HUES48 (cell line): ENCODE results near the gene DTNA.
"Not testable (repeated sequence)": the region's sequence is repeated elsewhere in the genome, so short reads cannot be mapped to it uniquely, and the experiment has no call there.

Source experiments
- H3K27ac ChIP-seq: one replicate; pipeline ENCODE4 v1.7.0; 2013; ENCODE audit warnings: low read depth, low read length, inconsistent platforms
- H3K27me3 ChIP-seq: 2 replicates; pipeline ENCODE4 v1.6.1; 2013; ENCODE audit warnings: mild to moderate bottlenecking, low read length; ENCODE audit not compliant: control insufficient read depth, insufficient read depth
- H3K36me3 ChIP-seq: 2 replicates; pipeline ENCODE4 v1.6.1; 2013; ENCODE audit warnings: low read length; ENCODE audit not compliant: control insufficient read depth, insufficient read depth
- H3K4me1 ChIP-seq: 2 replicates; pipeline ENCODE4 v1.6.1; 2013; ENCODE audit warnings: mild to moderate bottlenecking, low read length; ENCODE audit not compliant: control insufficient read depth, insufficient read depth
- H3K4me3 ChIP-seq: 2 replicates; pipeline ENCODE4 v1.5.1; 2013; ENCODE audit warnings: mild to moderate bottlenecking, low read depth, low read length
- H3K9ac ChIP-seq: 2 replicates; pipeline ENCODE4 v1.6.1; 2013; ENCODE audit warnings: mild to moderate bottlenecking, low read depth, low read length, moderate library complexity
- H3K9me3 ChIP-seq: 2 replicates; pipeline ENCODE4 v1.6.1; 2013; ENCODE audit warnings: low read length; ENCODE audit not compliant: control insufficient read depth, insufficient read depth

DTNA gene

DNA sequence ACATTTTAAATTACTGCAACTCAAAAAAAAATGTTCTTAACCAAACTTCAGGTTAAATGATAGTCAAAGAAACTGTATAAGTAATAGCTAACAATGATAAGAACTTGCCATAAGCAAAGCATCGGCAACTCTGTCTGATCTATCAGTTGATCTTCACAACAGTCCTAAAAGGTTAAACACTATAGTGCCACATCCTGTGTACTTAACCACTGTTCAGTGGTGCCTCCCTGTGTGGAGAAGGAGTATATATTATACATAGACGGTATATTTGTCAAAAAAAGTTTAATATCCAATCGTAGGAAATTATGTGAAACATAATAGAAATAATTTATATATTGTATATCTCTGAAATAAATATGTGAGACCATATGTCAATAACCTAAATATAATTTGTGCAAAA, 13.0 kb downstream of the DTNA start:
- Histone ChIP-seq H3K4me3 (no peak overlapping the region), H3K36me3 (no peaks in the 10 kb centered on the region), H3K9me3 (no peaks in the 10 kb centered on the region), H3K4me1 (no peaks in the 10 kb centered on the region), H3K9ac (no peak overlapping the region), H3K27me3 (no peaks in the 10 kb centered on the region), H3K27ac (no peak overlapping the region)

DNA sequence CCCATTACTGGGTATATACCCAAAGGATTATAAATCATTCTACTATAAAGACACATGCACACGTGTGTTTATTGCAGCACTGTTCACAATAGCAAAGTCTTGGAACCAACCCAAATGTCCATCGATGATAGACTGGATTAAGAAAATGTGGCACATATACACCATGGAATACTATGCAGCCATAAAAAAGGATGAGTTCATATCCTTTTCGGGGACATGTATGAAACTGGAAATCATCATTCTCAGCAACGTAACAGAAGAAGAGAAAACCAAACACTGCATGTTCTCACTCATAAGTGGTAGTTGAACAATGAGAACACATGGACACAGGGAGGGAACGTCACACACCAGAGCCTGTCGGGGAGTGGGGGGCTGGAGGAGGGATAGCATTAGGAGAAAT, 15.6 kb downstream of the DTNA start:
- peaks cover 12% of the 10 kb centered on the region for H3K4me1 ChIP-seq
- not testable (repeated sequence) for H3K4me3 ChIP-seq, H3K9me3 ChIP-seq, H3K27me3 ChIP-seq, H3K27ac ChIP-seq, H3K9ac ChIP-seq, H3K36me3 ChIP-seq

DNA sequence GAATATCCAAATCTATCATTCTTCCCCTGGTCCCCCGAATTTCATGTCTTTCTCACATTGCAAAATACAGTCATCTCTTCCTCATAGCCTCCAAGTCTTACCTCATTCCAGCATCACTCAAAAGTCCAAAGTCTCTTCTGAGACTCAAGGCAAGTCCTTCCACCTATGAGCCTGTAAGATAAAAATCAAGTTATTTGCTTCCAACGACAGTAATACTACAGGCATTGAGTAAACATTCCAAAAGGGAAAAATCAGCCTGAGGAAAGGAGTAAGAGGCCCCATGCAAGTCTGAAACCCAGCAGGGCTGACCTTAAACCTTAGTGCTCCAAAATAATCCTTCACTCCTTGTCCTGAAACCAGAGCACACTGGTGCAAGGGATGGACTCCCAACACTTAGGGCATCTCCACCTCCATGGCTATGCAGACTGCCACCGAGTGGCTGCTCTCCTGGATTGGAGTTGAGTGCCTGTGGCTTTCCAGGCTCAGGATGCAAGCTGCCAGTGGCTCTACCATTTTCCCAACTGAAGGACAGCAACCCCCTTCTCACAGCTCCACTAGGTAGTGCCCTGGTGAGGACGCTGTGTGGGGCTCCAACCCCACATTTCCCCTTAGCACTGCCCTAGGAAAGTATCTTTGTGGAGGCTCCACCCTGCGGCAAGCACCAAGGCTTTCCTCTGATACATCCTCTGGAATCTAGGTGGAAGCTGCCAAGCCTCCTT, 16.3 kb downstream of the DTNA start:
- no peak overlapping the region for H3K27ac ChIP-seq
- H3K27me3 ChIP-seq, result no peaks in the 10 kb centered on the region
- peaks cover 12% of the 10 kb centered on the region for H3K4me1 ChIP-seq
- H3K9me3 ChIP-seq, result no peaks in the 10 kb centered on the region
- no peak overlapping the region for H3K9ac ChIP-seq
- no peak overlapping the region for H3K4me3 ChIP-seq
- no peaks in the 10 kb centered on the region for H3K36me3 ChIP-seq

DNA sequence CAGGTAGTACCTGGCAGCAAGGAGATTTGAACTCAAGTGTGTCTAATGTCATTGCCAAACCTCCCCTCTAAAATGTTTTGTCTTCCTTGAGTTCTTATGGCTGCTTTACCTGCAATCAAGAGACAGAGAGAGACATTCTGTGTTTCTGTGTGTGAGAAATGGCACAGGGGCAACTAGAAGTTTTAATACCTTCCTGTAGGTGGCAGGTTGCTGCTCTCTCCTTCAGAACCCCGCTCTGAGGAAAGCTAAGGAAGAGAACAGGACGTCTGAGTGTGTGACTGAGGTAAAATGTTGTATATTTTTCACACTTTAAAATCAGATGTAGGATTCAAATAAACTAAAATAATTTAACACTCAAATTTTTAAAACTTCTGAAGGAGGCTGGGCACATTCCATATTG, 19.2 kb downstream of the DTNA start:
- Histone ChIP-seq H3K9me3 (no peaks in the 10 kb centered on the region), H3K27ac (no peak overlapping the region), H3K27me3 (no peaks in the 10 kb centered on the region), H3K4me1 (peaks cover 12% of the 10 kb centered on the region), H3K36me3 (no peaks in the 10 kb centered on the region), H3K9ac (no peak overlapping the region), H3K4me3 (no peak overlapping the region)

DNA sequence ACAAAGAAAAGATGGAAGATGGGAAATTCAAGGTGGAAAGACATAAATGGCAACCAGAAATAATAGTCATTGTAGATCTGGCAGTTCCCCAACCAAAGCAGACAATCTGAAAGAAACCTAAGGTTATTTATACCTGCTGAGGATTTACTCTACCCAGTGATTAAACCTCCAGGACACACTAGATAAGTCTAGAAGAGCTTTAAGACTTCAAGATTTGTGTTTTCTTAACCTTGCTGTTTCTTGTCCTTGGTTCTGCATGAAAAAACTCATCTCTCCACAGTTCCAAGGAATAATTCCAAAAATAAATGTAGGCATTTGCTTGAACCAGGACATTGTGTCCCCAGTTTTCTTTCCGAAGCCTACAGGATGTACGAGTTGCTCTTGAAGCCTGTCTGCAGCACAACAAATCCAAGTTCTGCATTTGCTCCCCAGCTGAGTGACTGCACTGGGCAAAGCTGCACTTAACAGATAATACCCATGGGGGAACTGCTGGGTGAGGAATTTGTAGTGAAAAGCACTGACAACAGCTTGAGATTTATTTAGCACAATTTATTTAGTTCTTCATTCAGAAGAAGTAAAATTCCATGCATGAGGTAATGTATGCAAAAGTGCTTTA, 19.8 kb downstream of the DTNA start:
- Histone ChIP-seq H3K4me1 (peaks cover 12% of the 10 kb centered on the region), H3K4me3 (no peak overlapping the region), H3K27ac (no peak overlapping the region), H3K27me3 (no peaks in the 10 kb centered on the region), H3K9me3 (no peaks in the 10 kb centered on the region), H3K9ac (no peak overlapping the region), H3K36me3 (no peaks in the 10 kb centered on the region)

DNA sequence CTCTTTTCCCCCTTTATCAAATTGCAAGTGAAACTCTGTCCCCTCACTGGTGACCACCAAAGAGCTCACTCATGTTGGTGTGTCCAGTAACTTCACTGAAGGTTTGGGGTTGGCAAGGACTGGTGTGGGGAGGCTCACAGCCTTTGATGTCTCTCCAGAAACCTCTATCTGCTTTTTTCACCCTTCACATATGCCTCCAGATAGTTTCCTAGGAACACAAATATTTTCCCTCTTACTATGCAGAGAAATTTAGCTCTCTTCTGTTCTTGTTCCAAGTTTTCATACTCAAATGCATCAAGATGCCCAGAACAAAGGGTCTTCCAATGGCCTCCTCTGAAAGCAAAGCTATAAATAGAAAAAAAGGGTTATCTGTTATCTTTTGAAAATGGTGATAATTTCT, 20.7 kb downstream of the DTNA start:
- H3K9ac ChIP-seq, result no peak overlapping the region
- H3K4me1 ChIP-seq, result peaks cover 12% of the 10 kb centered on the region
- H3K27me3 ChIP-seq, result no peaks in the 10 kb centered on the region
- H3K27ac ChIP-seq, result no peak overlapping the region
- no peaks in the 10 kb centered on the region for H3K36me3 ChIP-seq
- no peak overlapping the region for H3K4me3 ChIP-seq
- H3K9me3 ChIP-seq, result no peaks in the 10 kb centered on the region

DNA sequence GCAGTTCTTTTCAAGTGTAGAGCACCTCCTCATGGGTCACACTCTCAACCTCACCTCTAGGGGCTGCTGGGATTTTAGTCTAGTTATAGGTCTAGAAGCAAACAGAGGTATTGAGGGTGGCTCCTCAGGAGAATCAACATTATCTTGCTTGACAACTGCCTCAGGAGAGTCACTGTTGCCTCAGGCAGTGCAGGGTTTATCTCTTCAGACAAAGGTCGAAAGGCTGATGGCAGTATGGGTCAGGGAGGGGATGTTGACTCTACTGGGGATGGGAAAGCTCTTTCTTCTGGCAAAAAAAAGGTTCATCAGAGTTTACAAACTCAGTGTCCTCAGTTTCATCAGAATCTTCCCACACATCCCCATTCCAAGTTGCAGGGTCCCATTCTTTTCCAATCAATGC, 24.0 kb downstream of the DTNA start:
- Histone ChIP-seq H3K36me3 (no peaks in the 10 kb centered on the region), H3K27ac (no peak overlapping the region), H3K4me1 (peaks cover 11% of the 10 kb centered on the region), H3K4me3 (no peak overlapping the region), H3K9ac (no peak overlapping the region), H3K9me3 (no peaks in the 10 kb centered on the region), H3K27me3 (no peaks in the 10 kb centered on the region)

DNA sequence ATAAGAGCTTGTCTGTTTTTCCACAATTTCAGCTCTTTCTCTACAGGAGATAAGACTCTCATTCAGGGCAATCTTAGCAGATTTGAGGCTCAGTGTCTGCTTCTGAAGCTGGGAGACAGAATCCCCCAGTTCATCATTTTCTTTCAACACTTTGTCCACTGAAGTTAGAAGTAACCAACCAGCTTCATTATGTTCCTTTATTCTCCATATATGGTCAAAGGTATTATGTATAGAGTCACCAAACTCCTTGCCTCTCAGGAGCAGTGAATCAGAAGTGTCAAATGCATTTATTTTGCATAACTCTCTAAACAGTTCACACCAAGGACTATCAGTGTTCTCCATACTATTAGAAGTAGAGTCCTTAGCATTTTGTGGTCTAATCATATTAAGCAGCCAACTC, 24.4 kb downstream of the DTNA start:
- H3K4me1 ChIP-seq, H3K9ac ChIP-seq, H3K4me3 ChIP-seq, H3K36me3 ChIP-seq, H3K9me3 ChIP-seq, H3K27me3 ChIP-seq: not testable (repeated sequence)
- H3K27ac ChIP-seq, result peak overlapping the region; percentile 11

DNA sequence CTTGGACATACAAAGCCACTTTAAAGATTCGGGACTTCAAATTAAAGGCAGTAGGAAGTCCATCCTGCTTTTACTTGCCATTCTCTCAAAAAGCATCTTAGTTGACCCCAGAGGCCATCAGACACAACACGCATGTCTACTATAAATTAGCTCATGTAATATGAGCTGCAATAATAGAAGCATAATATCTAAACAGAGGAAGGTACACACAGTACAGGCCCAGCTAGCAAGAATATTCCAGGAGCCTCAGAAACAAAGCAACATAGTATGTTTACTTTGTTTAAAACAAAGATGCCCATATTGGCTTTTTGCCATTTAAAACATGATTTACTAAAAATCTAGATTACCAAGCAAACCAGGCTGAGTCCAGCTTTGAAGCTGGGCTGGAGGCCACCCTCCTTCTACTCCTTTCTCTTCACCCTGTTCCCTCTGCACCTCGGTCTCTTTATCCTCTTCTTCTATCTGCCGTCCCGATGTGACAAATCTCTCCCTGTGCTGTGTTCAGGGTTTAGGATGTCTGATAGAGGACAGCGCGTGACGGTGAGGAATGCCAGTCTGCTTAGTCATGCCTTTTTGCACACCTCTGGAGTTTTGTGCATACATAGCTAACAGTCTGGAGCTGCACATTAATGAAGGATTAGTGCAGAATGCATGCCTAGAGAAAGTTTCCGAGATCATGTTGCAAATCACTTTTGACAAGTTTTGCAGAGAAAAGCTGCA, 28.2 kb downstream of the DTNA start:
- Histone ChIP-seq H3K36me3 (no peaks in the 10 kb centered on the region), H3K9ac (no peak overlapping the region), H3K4me1 (0 out of 2 replicates have a peak, but pooled peaks cover 6% of the 10 kb centered on the region), H3K4me3 (no peak overlapping the region), H3K27ac (no peak overlapping the region), H3K9me3 (no peaks in the 10 kb centered on the region), H3K27me3 (no peaks in the 10 kb centered on the region)

DNA sequence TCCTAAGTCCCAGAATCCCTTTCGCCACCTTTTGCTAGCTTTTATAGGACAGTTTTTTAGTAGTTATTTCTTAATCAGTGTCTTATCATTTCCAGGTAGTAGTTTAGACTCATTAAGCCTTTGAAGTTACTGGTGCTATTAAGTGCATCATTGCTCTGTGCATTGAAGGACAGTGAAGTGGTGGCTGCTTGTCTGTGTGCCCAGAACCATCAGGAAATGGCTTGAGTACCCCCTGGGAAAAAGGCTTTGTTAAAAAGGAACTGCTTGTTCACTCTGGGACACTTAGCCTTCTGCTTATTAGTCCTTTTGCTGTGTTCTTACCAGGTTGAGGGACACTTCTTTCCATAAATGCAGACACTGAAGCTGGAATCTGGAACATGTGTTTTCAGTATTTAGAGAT, 30.0 kb downstream of the DTNA start:
- Histone ChIP-seq H3K4me1 (0 out of 2 replicates have a peak, but pooled peaks cover 6% of the 10 kb centered on the region), H3K4me3 (no peak overlapping the region), H3K9me3 (no peaks in the 10 kb centered on the region), H3K36me3 (no peaks in the 10 kb centered on the region), H3K27ac (no peak overlapping the region), H3K9ac (no peak overlapping the region), H3K27me3 (no peaks in the 10 kb centered on the region)

DNA sequence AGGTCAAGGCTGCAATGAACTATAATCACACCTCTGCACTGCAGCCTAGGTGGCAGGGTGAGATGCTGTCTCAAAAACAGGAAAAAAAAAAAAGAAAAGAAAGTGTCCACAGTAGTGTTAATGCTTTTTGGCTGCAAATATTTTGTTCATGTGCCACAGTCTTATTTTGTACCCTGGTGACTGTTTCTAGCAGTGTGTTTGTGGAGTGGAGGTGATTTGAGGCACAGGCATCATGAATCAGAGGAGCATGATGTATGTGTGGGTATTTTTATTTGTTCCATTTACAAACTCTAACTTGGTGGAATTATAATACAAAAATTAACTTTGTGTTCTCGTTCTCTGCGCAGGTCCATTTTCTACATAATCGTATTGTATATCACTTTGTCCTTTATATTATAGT, 30.6 kb downstream of the DTNA start:
- H3K4me1 ChIP-seq, result 0 out of 2 replicates have a peak, but pooled peaks cover 6% of the 10 kb centered on the region
- H3K9me3 ChIP-seq, result no peaks in the 10 kb centered on the region
- H3K4me3 ChIP-seq, result no peak overlapping the region
- H3K9ac ChIP-seq, result no peak overlapping the region
- H3K27ac ChIP-seq, result no peak overlapping the region
- H3K27me3 ChIP-seq, result no peaks in the 10 kb centered on the region
- H3K36me3 ChIP-seq, result no peaks in the 10 kb centered on the region
